B cell (primary cell): ENCODE data around the gene RNF212. TPM values are rescaled to one million over a fixed set of nuclear protein-coding genes. Genes with fewer than 3 reads are reported as not detected.

ENCODE experiments used
- ATAC-seq: fragments of 200-7000 bp; cut with Tn5 transposase; one replicate; pipeline ENCODE4 v1.10.0; 2021; ENCODE audit warnings: low read depth, mild to moderate bottlenecking, moderate number of reproducible peaks, moderate library complexity
- CTCF ChIA-PET: fragments of 350-600 bp; sonication (Branson Sonifier 250); formaldehyde crosslinking; loops from one replicate; lab custom pipeline; 2021; ENCODE audit warnings: antibody characterized with exemption, inconsistent platforms; lab: Charles Lee
- POLR2A ChIA-PET: fragments of 350-600 bp; sonication (Branson Sonifier 250); formaldehyde crosslinking; loops from one replicate; lab custom pipeline; 2021; ENCODE audit warnings: antibody characterized with exemption; lab: Charles Lee
- DNase-seq: peaks from one replicate; pipeline ENCODE4 v3.0.0; 2013
- H2AFZ ChIP-seq: 2 replicates; pipeline ENCODE4 v1.6.1; 2012; ENCODE audit warnings: mild to moderate bottlenecking, low read depth, low read length; ENCODE audit not compliant: insufficient read depth, poor library complexity, severe bottlenecking
- H3K27ac ChIP-seq, 2 donors: 1 replicate in 1 of 2; 2 replicates in 1 of 2; pipeline ENCODE4 v1.5.1; 2012 to 2013; ENCODE audit warnings: low read length in 2 of 2, mild to moderate bottlenecking in 2 of 2, moderate library complexity in 1 of 2
- H3K27me3 ChIP-seq, 4 experiments: fragments of 200-600 bp in 1 of 4; sonication (generic) in 1 of 4; replicated peaks in 1 of 4; 1 replicate in 2 of 4; 2 replicates in 2 of 4; pipeline versions ENCODE4 v1.6.1 to v1.7.0; 2013 to 2016; ENCODE audit warnings: low read length in 3 of 4, mild to moderate bottlenecking in 2 of 4, mixed read lengths in 1 of 4, moderate library complexity in 1 of 4; ENCODE audit not compliant: insufficient read depth in 4 of 4, control insufficient read depth in 3 of 4; ENCODE audit errors: control extremely low read depth in 1 of 4
- H3K36me3 ChIP-seq, 2 experiments: replicated peaks in 1 of 2; 1 replicate in 1 of 2; 2 replicates in 1 of 2; pipeline versions ENCODE4 v1.6.1 to v1.7.1; 2013; ENCODE audit warnings: low read length in 1 of 2; ENCODE audit not compliant: insufficient read depth in 2 of 2, control insufficient read depth in 1 of 2; ENCODE audit errors: control extremely low read depth in 1 of 2, extremely low read depth in 1 of 2
- H3K4me1 ChIP-seq, 2 donors: fragments of 200-600 bp in 1 of 2; sonication (generic) in 1 of 2; 1 replicate in 1 of 2; 2 replicates in 1 of 2; pipeline versions ENCODE4 v1.5.1 to v1.6.1; 2013 to 2017; ENCODE audit warnings: low read length in 2 of 2; ENCODE audit not compliant: control insufficient read depth in 2 of 2, insufficient read depth in 2 of 2
- H3K4me2 ChIP-seq: replicated peaks from 2 replicates; pipeline ENCODE3; 2012; ENCODE audit warnings: mild to moderate bottlenecking, low read depth, low read length; ENCODE audit not compliant: poor library complexity, severe bottlenecking
- H3K4me3 ChIP-seq, 5 experiments: fragments of 200-600 bp in 1 of 5; sonication (generic) in 1 of 5; 1 replicate in 3 of 5; 2 replicates in 2 of 5; pipeline versions ENCODE4 v1.5.1 to v1.7.0; 2011 to 2016; ENCODE audit warnings: low read length in 4 of 5, mild to moderate bottlenecking in 4 of 5, low read depth in 2 of 5, control low read depth in 1 of 5, moderate library complexity in 1 of 5; ENCODE audit not compliant: insufficient read depth in 1 of 5; ENCODE audit errors: control extremely low read depth in 1 of 5, extremely low read depth in 1 of 5
- H3K79me2 ChIP-seq: fragments of 200-600 bp; sonication (generic); one replicate; pipeline ENCODE4 v1.6.0; 2016; ENCODE audit warnings: low read length; ENCODE audit not compliant: control insufficient read depth, insufficient read depth
- H3K9ac ChIP-seq: fragments of 200-600 bp; sonication (generic); 2 replicates; pipeline ENCODE4 v1.6.1; 2017; ENCODE audit warnings: mild to moderate bottlenecking, low read length, moderate library complexity
- H3K9me3 ChIP-seq, 3 donors: one replicate each; pipeline versions ENCODE4 v1.6.1 to v1.7.1; 2013; ENCODE audit warnings: low read length in 2 of 3; ENCODE audit not compliant: control insufficient read depth in 2 of 3, insufficient read depth in 1 of 3; ENCODE audit errors: control extremely low read depth in 1 of 3
- H4K20me1 ChIP-seq: 2 replicates; pipeline ENCODE4 v1.6.0; 2012; ENCODE audit warnings: mild to moderate bottlenecking, low read length; ENCODE audit not compliant: insufficient read depth, control insufficient read depth, poor library complexity, severe bottlenecking
- H3K27ac Mint-ChIP-seq: one replicate; pipeline ENCODE4 v1.8.0; 2021; ENCODE audit warnings: mixed read lengths
- H3K27me3 Mint-ChIP-seq: one replicate; pipeline ENCODE4 v1.8.0; 2021; ENCODE audit warnings: mixed read lengths
- H3K4me1 Mint-ChIP-seq: one replicate; pipeline ENCODE4 v1.8.0; 2021; ENCODE audit warnings: mixed read lengths
- H3K4me3 Mint-ChIP-seq: one replicate; pipeline ENCODE4 v1.8.0; 2021; ENCODE audit warnings: mixed read lengths
- H3K9me3 Mint-ChIP-seq: one replicate; pipeline ENCODE4 v1.8.0; 2022; ENCODE audit warnings: mixed read lengths; ENCODE audit not compliant: insufficient read depth
- EZH2 ChIP-seq: IDR thresholded peaks from 2 replicates; pipeline ENCODE4 v1.6.1; 2012; ENCODE audit warnings: borderline replicate concordance, low read depth, mild to moderate bottlenecking, moderate library complexity, low read length; ENCODE audit not compliant: insufficient read depth, poor library complexity, severe bottlenecking
- WGBS: methylation state at CpG from one replicate; pipeline ENCODE4 v1.1.5; 2013; ENCODE audit warnings: missing lambda C conversion rate; ENCODE audit not compliant: insufficient coverage; 5-methylcytosine and 5-hydroxymethylcytosine counted together
- intact Hi-C: fragments of 100-400 bp; cut with micrococcal nuclease; formaldehyde crosslinking; loops from one replicate; pipeline ENCODE4 v1.10.0; 2022
- polyA minus RNA-seq: library from RNA; depleted of rRNA, polyadenylated mRNA; stranded (reverse); fragments of >200 nt; gene quantifications from 2 replicates; pipeline ENCODE4 v1.2.3, GENCODE V29; 2012
- polyA plus RNA-seq: library from polyadenylated mRNA; depleted of rRNA; stranded (reverse); fragments of >200 nt; gene quantifications from 2 replicates; pipeline ENCODE4 v1.2.3, GENCODE V29; 2012
- total RNA-seq, 2 donors: library from RNA; stranded (reverse); fragments of 120-200 nt in 1 of 2; gene quantifications; 1 replicate in 1 of 2; 2 replicates in 1 of 2; pipeline versions ENCODE4 v1.2.3 to v1.2.4, GENCODE V29; 2013 to 2022
- TF ChIP-seq, protein P1 (sequence below): fragments of 200-600 bp; IDR thresholded peaks from one replicate; pipeline ENCODE4 v1.8.0; 2022; ENCODE audit warnings: antibody characterized with exemption, mild to moderate bottlenecking

The RNF212 gene, protein sequence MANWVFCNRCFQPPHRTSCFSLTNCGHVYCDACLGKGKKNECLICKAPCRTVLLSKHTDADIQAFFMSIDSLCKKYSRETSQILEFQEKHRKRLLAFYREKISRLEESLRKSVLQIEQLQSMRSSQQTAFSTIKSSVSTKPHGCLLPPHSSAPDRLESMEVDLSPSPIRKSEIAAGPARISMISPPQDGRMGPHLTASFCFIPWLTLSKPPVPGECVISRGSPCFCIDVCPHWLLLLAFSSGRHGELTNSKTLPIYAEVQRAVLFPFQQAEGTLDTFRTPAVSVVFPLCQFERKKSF
- 3.8 and 5.9 TPM in 2 replicates for total RNA-seq
- 2.1 TPM for total RNA-seq (2013)
- polyA plus RNA-seq, result 2.1 TPM in 2 replicates
- polyA minus RNA-seq, result 0.94 and 1.00 TPM in 2 replicates

- peaks cover 3% of the 10 kb centered on the region for H3K4me1 Mint-ChIP-seq
- DNase-seq (peak; percentile 59), ATAC-seq (peak; percentile 43)
- H4K20me1 ChIP-seq, result no peaks in the 10 kb centered on the region
- no peaks in the 10 kb centered on the region for H3K4me1 ChIP-seq
- peaks cover 0 to 16% (median 2%) of the 10 kb centered on the region in 4 experiments for H3K27me3 ChIP-seq
- H3K79me2 ChIP-seq, result no peaks in the 10 kb centered on the region
- H3K27ac Mint-ChIP-seq, result no peak within 1 kb of the TSS
- H3K4me2 ChIP-seq, result peak within 1 kb of the TSS; percentile 43
- H3K9ac ChIP-seq, result no peak within 1 kb of the TSS
- peak within 1 kb of the TSS; percentile 56 for H3K4me3 Mint-ChIP-seq
- intact Hi-C loops, result no loop called here
- H2AFZ ChIP-seq, result peak within 1 kb of the TSS; percentile 54
- H3K36me3 ChIP-seq, result no peaks in the 10 kb centered on the region
- no peaks in the 10 kb centered on the region for H3K9me3 Mint-ChIP-seq
- WGBS, result 39% methylated on average over 49 of the region's 72 CpGs
- no peak within 1 kb of the TSS for H3K27ac ChIP-seq
- ChIA-PET POLR2A (interaction anchor here (0.6 kb wide), 1 partner anchor 182 kb away, joined by 3 read pairs; the partner anchor contains the start of gene GAK), CTCF (no interaction called here)
- peaks cover 0 to 2% (median 0%) of the 10 kb centered on the region in 3 donors for H3K9me3 ChIP-seq
- H3K4me3 ChIP-seq, result peak within 1 kb of the TSS in 3 of 5 experiments; percentile 22 to 37 (median 37)
- TF ChIP-seq EZH2, result no peak
- TF ChIP-seq, protein P1, sequence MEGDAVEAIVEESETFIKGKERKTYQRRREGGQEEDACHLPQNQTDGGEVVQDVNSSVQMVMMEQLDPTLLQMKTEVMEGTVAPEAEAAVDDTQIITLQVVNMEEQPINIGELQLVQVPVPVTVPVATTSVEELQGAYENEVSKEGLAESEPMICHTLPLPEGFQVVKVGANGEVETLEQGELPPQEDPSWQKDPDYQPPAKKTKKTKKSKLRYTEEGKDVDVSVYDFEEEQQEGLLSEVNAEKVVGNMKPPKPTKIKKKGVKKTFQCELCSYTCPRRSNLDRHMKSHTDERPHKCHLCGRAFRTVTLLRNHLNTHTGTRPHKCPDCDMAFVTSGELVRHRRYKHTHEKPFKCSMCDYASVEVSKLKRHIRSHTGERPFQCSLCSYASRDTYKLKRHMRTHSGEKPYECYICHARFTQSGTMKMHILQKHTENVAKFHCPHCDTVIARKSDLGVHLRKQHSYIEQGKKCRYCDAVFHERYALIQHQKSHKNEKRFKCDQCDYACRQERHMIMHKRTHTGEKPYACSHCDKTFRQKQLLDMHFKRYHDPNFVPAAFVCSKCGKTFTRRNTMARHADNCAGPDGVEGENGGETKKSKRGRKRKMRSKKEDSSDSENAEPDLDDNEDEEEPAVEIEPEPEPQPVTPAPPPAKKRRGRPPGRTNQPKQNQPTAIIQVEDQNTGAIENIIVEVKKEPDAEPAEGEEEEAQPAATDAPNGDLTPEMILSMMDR, result no peak
- peaks cover 42% of the 10 kb centered on the region for H3K27me3 Mint-ChIP-seq
Measured at GRCh38 chr4:1113311-1114009, at the start of gene RNF212. RNF212 (minus strand) TSS chr4:1113564; CDS start chr4:1113464, 100 bp downstream.
